22Rv1 (cell line): ENCODE measurements around the gene MTM1.

ENCODE experiments used
- H3K27ac ChIP-seq: fragments of 450-650 bp; 2 replicates; pipeline ENCODE4 v1.5.1; 2017
- ZFX ChIP-seq: fragments of 450-650 bp; IDR thresholded peaks from 2 replicates; pipeline ENCODE4 v1.6.1; 2017; ENCODE audit warnings: antibody characterized with exemption, borderline replicate concordance
- TF ChIP-seq, protein P1 (sequence below): fragments of 450-650 bp; IDR thresholded peaks from 2 replicates; pipeline ENCODE4 v1.5.1; 2017; ENCODE audit warnings: mild to moderate bottlenecking

Gene MTM1

DNA sequence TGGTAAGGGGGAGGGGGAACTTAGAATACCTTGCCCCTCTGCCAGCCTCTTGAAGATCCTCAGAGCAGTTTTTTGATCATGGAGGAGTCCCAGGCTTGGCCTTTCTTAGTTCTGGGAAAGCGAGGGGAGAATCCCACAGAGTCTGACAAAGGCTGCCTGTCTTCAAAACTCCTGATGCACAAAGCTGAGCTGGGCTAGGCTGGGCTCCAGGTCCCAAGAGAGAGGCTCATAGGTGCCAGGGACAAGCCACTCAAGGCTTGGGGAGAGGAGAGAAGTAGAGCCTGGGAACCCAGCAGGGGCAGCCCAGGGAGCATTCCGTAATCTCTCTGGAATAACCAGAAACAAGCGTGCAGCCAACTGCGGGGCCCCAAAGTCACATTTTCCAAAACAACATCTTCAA, 37.0 kb upstream of the MTM1 start:
- no peak for TF ChIP-seq ZFX
- TF ChIP-seq, protein P1, sequence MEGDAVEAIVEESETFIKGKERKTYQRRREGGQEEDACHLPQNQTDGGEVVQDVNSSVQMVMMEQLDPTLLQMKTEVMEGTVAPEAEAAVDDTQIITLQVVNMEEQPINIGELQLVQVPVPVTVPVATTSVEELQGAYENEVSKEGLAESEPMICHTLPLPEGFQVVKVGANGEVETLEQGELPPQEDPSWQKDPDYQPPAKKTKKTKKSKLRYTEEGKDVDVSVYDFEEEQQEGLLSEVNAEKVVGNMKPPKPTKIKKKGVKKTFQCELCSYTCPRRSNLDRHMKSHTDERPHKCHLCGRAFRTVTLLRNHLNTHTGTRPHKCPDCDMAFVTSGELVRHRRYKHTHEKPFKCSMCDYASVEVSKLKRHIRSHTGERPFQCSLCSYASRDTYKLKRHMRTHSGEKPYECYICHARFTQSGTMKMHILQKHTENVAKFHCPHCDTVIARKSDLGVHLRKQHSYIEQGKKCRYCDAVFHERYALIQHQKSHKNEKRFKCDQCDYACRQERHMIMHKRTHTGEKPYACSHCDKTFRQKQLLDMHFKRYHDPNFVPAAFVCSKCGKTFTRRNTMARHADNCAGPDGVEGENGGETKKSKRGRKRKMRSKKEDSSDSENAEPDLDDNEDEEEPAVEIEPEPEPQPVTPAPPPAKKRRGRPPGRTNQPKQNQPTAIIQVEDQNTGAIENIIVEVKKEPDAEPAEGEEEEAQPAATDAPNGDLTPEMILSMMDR: no peak

DNA sequence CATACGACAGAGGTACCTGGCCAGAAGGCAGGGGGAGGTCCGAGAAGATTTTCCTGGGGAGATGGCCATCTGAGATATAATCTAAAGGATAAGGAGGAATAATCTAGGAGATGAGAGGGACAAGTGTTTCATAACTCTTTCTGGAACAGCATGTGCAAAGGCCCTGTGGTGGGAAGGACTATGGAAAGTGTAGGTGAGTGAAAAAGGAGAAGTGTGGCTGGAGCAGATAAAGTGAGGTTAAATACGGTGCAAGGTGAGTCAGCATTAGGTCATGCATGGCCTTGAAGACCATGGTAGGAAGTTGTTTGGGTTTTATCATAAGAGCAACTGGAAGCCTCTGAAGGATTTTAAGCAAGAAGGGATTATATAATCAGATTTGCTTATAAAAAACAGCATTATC, 34.6 kb upstream of the MTM1 start:
- TF ChIP-seq ZFX: no peak
- TF ChIP-seq, protein P1: no peak
- no peak overlapping the region for H3K27ac ChIP-seq

More for the DNA sequence above, 37.0 kb upstream of the MTM1 start:
- no peak overlapping the region for H3K27ac ChIP-seq

GRCh38 chrX:150536455-150537116, 31.8 kb upstream of the MTM1 start:
- TF ChIP-seq, protein P1: no peak
- TF ChIP-seq ZFX: no peak
- H3K27ac ChIP-seq: no peak overlapping the region

DNA sequence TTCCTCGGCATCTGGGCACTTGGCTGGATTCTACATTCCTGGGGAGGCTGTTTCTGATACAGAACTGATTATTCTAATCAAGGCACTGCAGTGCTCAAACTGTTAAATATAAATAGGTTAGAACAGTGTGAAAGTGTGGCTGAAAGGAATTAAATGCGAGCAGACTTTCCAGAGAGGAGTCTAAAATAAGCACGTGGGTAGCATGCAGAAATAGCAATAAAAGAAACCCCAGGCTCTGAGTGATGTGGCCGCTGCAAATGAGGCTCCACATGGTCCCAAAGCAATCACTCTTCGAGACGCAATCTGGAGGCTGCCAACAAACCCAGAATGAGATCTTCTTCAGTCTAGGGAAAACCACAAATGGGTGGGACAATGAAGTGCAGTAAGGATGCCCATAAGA, 30.6 kb upstream of the MTM1 start:
- TF ChIP-seq, protein P1: no peak
- no peak for TF ChIP-seq ZFX
- H3K27ac ChIP-seq: no peak overlapping the region

GRCh38 chrX:150540965-150541364, 27.5 kb upstream of the MTM1 start:
- TF ChIP-seq, protein P1: no peak
- TF ChIP-seq ZFX: no peak
- H3K27ac ChIP-seq: no peak overlapping the region

- H3K27ac ChIP-seq: no peak overlapping the region
- no peak for TF ChIP-seq ZFX
- TF ChIP-seq, protein P1: no peak
Observed at GRCh38 chrX:150542846-150543229, 25.6 kb upstream of the MTM1 start.

DNA sequence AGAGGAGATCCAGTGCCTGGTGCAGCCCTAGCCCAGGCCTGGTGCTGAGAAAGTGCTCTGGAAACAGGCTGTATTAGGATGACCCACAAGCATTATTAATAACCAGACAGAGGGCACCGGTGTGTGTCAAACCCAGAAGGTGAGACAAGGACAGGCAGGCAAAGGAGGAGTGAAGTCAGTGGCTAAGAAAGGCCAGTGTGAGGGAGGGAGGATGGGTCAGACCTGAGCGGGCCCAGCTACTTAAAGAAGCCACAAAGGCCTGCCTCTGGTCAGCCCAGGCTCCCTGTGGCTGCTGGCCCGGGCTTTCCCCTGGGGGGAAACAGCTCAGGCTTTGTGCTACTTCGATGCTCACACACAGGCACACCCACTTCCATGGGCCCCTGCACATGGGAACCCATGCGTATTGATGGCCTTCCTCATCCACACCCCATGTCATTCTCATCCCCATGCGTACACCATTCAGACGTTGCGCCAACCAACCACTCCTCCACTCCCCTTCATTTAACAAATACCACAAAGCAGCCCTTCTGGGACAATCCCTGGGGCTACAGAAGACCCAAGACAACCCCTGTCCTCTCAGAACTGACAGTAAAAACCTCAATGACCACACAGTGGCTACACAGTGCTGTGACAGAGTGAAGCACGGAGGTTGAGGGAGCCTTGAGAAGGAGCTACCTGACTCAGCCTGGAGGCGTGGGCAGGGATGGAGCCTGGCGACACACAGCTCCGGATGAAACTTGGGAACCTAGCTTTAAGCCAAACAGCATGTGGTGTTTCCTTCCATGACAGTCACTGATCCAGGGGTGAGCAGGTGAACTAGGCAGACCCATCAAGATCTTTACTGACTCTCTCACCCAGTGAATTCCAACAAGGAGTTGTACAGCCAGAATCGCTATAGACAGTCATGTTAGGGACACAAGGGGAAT, 24.9 kb upstream of the MTM1 start:
- no peak overlapping the region for H3K27ac ChIP-seq
- TF ChIP-seq ZFX: no peak
- TF ChIP-seq, protein P1: no peak
